ENCODE measurements around the gene HMCN2. TPM values are rescaled to one million over a fixed set of nuclear protein-coding genes. Genes with fewer than 3 reads are reported as not detected.
"Not testable (repeated sequence)": the region's sequence is repeated elsewhere in the genome, so short reads cannot be mapped to it uniquely, and the experiment has no call there.

HMCN2 gene
- total RNA-seq, 1 donor from 2014 or later: 3.1 TPM

DNA sequence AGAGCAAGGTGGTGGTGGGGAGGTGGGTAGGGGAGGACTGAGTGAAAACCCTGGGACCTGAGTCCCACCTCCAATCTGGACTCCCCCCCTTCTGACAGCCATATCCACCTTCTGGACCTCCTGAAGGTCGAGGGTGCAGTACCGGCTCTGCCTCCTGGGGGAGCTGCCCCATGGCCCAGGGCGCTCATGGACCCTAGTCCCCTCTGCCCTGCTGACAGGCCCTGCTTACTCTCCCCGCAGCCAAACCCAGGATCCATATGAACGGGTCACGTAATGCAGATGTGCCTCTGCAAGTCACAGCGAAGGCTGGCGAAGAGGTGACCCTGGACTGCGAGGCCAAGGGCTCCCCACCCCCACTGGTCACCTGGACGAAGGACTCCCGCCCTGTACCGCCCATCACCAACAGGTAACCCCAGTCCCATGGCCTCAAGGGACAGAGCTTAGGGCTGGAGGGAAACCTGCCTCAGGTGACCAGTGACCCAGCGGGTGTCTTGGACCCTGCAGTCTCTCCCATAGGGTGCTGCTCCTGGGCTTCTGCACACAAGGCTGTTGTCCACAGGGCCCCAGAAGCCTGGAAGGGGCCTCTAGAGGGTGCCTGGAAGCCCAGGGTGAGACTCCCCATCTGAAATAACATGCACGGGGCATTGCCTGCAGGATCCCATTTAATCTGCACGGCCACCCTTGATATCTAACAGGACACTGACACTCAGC, 61.7 kb downstream of the HMCN2 start:
- no peak for DNase-seq (ENCODE audit: low spot score)

GRCh38 chr9:130327781-130328348, 62.3 kb downstream of the HMCN2 start:
- no peak for DNase-seq (ENCODE audit: low spot score)

DNA sequence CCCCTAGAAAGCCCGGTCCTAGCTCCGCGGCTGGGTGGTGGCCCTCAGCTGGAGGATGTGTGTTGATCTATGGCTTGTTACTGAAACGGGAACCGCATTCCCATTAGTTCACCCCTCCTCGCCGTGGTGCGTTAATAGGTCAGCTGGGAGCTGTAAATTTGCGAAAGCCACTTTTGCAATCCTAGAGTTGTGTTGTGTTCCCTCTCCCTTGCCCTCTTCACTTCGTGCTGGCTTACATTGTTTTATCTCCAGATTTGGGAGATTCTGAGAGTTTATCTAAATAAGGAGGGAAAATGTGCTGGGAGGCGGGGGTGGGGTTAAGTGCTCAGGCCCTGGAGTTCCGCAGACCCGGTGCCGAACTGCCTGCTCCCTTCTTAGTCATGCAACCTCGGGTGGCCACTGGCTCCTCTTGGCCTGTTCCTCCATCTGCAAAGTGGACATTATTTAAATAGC, 62.8 kb downstream of the HMCN2 start:
- DNase-seq (ENCODE audit: low spot score): no peak

DNA sequence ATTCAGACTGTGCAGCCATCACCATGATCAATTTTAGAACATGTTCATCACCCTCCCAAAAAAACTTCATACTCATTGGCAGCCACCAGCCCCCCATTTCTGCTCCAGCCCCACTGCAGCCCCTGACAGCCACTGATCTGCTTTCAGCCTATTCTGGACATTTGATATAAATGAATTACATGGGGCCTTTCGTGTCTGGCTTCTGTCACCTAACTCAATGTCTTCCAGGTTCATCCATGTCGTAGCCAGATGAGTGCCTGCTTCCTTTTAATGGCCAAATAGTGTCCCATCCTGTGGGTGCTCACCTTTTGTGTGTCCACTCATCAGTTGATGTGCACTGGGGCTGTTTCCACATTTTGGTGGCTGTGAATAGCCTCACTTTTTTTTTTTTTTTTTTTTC, 63.5 kb downstream of the HMCN2 start:
- DNase-seq (ENCODE audit: low spot score): no peak

DNA sequence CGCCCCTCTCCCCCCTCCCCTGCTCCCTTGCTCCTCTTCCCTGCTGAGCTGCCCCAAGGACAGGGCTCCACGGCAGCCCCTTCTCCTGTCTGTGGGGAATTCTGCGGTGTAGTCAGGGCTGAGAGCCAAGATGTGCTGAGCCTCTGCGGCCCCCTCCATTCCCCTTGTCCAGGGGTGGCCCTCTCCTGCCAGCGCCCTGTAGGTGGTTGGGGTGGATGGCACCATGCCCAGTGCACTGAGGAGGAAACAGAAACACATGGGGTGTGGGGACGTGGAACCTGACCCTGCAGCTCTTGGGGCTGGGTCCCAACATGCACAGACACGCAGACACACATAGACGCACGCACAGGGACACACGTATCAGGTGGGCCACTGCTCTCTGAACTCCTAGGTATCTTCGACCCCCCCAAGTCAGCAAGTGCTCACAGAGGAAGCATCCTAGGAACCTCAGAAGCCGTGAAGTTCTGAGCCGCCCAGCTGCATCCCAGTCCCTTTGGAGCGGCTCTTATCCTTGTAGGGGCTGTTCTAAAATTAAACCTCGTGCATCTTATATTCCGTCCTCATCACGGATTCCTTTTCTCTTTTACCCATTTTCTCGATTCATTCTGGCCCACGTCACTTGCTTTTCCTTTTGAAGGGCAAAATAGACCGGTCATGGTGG, 64.8 kb downstream of the HMCN2 start:
- no peak for DNase-seq (ENCODE audit: low spot score)

DNA sequence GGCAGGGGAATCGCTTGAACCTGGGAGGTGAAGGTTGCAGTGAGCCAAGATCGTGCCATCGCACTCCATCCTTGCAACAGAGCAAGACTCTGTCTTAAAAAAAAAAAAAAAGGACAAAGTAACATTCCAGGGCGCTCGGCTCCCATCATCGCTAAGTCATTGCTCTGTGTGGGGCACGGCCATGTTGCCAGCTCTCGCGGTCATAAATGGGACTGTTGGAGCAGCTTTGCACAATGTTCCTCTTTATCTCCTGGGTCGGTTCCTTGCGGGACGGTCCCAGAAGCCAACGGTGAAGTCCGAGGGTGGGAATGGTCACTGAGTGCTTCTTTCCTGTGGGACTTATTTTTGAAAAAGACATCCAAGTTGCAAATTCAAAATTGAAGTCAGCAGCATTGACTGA, 65.5 kb downstream of the HMCN2 start:
- DNase-seq (ENCODE audit: low spot score): no peak

DNA sequence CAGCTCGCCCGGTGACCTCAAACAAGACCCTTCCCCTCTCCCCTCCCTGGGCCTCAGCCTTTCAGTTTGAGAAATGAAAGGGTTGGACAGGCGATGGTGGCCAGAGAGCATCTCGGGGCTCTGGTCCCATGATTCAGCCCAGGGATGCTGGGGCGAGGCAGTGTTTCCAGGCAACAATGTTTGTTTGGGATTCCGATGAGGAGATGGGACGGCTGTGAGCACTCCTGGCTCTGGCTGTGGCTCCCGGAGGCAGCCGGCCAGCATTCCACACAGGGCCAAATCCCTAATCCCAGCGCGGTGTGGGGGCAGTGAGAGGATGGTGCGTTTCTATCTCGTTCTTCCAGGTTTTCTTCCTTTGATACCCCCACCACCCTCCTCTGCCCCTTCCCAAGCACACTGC, 66.0 kb downstream of the HMCN2 start:
- no peak for DNase-seq (ENCODE audit: low spot score)

DNA sequence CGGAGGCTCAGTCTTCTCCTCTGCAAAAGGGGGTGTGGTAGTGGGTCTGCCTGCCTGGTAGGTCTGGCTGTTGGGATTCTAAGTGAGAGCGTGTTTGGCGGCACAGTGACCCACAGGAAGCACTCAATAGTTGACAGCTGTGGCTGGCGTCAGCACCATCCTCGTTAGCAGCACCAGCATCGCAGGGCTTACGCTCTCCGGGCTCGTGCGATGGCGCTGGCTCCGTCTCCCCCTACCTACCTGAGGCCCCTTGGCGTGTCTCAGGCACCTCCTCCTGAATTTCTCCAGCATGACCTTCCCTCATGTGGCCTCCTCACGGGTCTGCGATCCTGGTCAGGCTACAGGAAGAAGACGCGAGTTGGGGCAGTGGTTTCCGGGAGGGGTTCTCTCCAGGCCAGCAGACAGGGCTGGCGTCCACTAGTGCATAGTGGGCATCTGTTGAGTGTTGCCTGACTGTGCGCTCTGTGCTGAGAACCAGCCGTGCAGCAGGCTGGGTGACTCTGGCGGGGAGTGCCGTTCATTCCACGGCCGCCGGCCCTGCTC, 66.9 kb downstream of the HMCN2 start:
- no peak for DNase-seq (ENCODE audit: low spot score)

GRCh38 chr9:130333041-130333711, 67.6 kb downstream of the HMCN2 start:
- DNase-seq (ENCODE audit: low spot score): no peak

DNA sequence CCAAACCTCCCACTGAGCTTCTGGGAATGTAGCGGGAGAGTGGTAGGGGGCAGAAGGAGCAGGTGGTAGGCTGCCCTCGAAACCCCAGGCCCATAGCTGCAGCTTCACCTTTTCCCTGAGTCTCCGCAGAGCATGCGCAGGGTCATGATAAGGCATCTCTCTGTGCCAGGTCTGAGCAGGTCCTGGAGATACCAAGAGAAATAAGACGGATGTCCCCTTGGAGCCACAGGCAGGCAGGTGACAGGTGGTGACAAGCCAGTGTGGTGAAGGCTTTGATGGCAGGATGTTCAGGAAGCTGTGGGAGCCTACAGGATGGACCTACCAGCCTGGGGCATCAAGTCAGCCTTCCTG, 68.1 kb downstream of the HMCN2 start:
- DNase-seq (ENCODE audit: low spot score): no peak

- DNase-seq (ENCODE audit: low spot score): no peak
Observed at GRCh38 chr9:130334915-130335314, 69.4 kb downstream of the HMCN2 start.

DNA sequence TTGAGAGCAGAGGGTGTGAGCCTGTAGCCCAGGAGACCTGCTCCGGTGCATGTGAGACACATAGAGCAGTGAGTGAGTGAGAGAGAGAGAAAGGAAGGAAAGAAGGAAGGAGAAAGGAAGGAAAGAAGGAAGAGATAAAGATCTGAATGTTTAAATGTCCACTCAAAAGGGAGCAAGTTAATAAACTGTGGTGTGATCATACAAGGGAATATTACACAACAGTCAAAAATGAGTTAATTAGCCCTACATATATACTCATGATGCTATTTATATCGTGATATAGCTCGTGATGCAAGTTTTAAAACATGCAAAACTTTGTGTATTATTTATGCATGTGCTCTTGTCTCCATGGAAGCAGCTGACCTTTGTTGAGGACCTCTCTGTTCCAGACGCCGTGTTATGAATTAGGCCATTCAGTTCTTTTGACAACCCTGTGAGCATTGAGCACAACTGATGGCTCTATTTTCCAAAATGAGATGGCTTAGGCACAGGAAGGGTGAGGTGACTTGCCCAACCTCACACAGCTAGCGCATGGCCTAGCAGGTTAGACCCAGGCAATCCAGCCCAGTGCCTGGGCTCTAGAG, 70.6 kb downstream of the HMCN2 start:
- no peak for DNase-seq (ENCODE audit: low spot score)

DNA sequence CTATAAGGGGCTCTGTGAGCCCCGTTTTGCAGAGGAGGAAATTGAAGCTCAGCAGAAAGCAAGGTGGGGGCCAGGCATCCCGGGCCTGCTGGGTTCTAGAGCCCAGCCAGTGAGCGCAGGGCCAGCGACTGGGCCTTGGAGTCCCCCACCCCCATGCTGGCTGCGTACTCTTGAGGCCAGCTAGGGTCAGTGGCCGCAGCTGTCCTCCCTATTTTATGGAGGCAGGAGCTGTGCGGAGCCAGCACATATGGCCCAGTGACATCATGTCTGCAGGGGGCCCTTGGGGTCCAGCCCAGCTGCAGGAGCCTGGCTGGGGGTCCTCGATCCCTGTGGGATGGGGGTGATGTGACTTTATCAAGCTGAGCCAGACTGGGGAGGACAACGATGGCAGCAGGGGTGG, 71.3 kb downstream of the HMCN2 start:
- no peak for DNase-seq (ENCODE audit: low spot score)

- DNase-seq (ENCODE audit: low spot score): no peak
Observed at GRCh38 chr9:130337318-130337717, 71.8 kb downstream of the HMCN2 start.

- no peak for DNase-seq (ENCODE audit: low spot score)
Observed at GRCh38 chr9:130337784-130338380, 72.3 kb downstream of the HMCN2 start.

- DNase-seq (ENCODE audit: low spot score): not testable (repeated sequence)
Observed at GRCh38 chr9:130338891-130339290, 73.3 kb downstream of the HMCN2 start.

GRCh38 chr9:130339306-130339705, 73.7 kb downstream of the HMCN2 start:
- DNase-seq (ENCODE audit: low spot score): no peak

- no peak for DNase-seq (ENCODE audit: low spot score)
Observed at GRCh38 chr9:130340011-130340410, 74.5 kb downstream of the HMCN2 start.

DNA sequence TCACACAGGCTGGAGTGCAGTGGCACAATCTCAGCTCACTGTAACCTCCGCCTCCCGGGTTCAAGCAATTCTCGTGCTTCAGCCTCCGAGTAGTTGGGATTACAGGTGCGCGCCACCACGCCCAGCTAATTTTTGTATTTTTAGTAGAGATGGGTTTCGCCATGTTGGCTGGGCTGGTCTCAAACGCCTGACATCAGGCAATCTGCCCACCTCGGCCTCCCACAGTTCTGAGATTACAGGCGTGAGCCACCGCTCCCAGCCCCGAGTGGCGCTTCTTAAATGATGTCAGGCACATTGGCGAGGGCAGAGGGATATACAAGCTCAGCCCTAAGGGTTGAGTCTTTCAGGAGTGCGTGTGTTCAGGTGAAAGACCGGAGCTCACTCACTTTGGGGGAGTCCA, 75.0 kb downstream of the HMCN2 start:
- DNase-seq (ENCODE audit: low spot score): not testable (repeated sequence)

GRCh38 chr9:130341128-130341527, 75.6 kb downstream of the HMCN2 start:
- no peak for DNase-seq (ENCODE audit: low spot score)
